HG02981 (cell line): ENCODE results near the gene INSM1.

Experiments
- ATAC-seq: cut with Tn5 transposase; IDR thresholded peaks from one replicate; pipeline ENCODE4 v1.9.1; 2021; ENCODE audit warnings: mild to moderate bottlenecking, moderate library complexity; ENCODE audit not compliant: unreplicated experiment

INSM1 gene

DNA sequence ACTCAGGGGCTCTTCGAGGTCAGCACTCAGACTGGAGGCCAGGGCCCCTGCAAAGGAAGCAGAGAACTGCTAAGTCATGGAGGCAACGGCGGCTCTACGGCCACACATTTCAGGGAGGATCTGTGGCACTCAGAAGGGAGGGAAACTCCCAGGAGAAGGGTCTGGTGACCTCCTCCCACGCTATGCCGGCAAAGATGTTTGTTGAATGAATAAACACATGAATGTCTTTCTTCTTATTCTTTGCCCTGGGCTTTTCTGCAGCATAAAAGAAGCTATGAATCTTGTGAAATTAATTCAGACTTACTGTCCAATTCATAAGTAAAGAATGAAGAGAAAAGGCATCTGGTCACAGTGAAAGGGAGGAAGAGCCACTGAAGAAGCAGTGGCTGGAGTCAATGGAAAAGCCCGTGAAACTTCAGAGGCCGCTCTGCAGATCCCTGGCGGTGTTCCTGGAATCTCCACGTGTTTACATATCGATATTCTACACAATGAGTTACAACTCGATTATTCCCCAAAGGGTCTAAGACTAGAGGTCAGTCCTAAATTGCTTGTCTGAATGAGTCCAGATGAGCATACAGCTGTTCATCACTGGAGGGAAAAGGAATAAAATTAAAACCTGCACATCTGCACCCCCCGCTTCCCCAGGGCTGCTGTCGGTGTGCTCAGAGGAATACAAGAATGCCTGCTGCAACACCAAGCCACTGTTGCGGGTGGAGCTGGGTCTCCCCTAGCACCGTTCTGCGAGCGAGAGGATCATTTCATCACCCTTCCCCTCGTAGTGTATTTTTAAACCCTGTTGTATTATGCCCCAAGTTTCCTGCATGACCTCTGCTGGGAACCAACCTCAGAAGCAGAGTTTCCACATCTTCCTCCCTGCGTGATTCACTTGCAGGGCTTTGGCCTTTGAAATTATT lies 25.6 kb downstream of the INSM1 start:
- ATAC-seq, result no peak

DNA sequence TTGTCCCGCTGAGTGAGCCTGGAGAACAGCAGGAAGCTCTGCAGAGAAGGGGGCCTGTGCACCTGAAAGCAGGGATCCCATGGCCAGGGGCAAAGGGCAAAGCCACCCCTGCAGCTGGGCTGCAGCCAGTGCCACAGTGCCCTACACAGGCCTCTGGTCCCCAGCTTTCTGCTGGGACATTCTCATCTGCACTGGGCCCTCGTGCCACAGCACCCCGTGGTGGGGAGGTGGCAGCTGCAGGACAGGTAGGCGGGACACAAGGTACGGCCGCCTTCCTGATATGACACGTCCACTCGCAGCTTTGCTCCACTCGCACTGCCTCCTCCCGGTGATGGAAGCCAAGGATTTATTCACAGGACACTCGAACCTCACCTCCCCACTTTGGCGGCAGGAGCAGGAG lies 27.2 kb downstream of the INSM1 start:
- ATAC-seq, result no peak

DNA sequence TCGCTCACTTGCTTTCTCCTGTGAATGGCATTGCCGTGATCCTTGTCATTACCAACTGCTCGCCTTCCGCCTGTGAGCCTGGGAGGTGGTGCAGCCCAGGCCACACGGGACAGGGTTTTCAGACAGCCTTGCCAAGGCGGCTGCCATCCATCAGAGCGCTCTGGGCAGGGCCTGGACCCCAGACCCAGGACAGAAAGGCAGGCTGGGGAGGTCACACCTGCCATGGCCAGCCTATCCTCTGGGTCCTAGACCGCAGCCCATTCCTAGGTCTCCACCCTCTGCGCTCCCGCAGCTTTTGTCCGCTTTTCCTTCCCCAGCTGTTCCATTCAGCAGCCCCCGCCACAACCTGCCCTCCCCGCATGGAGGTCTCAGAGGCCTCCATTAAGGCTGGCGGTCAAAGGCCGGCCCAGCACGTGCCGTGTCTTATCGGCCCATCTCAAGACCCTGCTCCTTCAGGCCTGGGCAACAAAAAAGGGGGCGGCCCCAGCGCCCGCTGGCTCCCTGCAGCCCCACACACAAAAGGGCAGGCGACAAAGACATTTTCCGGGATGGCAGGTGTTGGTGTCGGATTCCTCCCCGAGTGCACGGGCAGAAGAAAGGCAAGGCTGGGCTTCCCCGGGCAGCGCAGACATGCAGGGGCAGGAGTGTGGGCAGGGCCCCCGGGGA lies 28.1 kb downstream of the INSM1 start:
- ATAC-seq, result no peak

GRCh38 chr20:20396794-20397193 lies 28.9 kb downstream of the INSM1 start:
- no peak for ATAC-seq

GRCh38 chr20:20398123-20398522 lies 30.2 kb downstream of the INSM1 start:
- no peak for ATAC-seq

- no peak for ATAC-seq
These were observed 31.9 kb downstream of the INSM1 start for GRCh38 chr20:20399531-20400500.

DNA sequence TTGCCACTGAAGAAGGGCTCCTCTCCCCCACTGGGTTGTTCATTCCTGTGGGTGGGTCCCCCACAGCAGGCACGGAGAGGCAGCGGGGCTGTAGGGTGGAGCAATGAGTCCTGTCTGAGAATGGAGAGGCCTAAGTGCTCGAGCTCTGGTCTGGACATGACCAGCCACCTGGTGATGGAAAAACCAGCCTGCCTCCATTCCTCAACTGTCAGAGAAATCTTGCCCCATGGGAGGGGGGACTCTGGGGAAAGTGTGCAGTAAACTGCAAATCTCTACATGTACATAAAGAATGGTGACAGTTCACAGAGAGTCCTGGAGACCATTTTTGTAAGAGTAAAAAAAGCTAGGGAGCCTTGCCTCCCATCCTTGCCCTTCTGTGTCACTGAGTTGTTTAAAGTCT lies 34.1 kb downstream of the INSM1 start:
- no peak for ATAC-seq

DNA sequence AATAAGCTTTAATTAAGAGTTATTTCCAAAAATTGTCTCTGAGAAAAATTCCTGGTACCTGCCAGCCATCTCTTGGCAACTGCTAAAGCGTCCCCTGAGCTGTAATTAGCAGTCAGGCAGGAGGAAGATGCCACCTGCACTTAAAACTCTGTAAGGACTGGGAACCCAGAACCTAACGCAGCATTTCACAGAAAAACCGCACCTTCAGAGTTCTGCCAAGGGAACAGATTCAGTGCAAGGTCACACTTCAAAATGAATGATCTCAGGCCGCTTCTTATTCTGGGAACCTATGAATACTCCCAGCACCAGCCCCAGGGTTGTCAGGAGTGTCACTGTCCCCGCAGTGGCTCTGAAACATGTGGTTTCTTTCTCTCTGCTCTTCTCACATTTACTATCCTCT lies 36.7 kb downstream of the INSM1 start:
- no peak for ATAC-seq

DNA sequence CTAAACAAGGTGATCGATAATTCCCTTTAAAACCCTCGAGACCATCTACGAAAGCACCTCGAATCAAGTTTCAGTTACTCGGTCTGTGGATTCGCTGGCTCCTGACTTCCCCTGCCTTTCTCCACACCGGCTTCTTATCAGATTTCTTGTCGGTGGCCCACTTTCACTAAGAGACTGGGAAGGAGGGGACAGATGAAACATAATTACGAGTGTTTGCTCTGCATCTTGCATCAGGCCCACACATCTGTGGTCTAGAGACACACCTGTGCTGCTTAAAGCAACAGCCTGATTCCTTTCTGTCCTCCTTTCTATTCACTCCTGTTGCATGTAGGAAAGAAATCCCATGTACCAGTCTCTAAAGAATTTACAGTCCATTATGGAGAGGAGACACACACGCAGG lies 37.7 kb downstream of the INSM1 start:
- ATAC-seq, result no peak

DNA sequence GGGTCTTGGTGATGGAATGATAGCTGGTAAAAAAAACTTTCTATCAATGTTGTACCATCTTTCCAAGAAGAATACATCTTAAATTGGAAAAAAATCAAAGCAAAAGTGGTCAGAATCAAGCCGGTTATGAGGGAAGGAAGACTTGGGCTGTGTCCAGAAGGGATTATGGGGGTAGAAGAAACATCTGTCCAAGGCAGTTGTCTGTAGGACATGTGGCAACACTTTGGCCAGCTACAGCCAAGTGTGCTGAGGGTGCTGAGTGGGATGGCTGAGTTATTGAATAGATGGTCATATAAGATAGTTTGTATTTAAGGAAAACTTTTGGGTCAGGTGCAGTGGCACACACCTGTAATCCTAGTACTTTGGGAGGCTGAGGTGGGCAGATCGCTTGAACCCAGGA lies 38.4 kb downstream of the INSM1 start:
- no peak for ATAC-seq

- ATAC-seq, result no peak
These were observed 40.2 kb downstream of the INSM1 start for GRCh38 chr20:20407891-20408805.

GRCh38 chr20:20409331-20409730 lies 41.4 kb downstream of the INSM1 start:
- ATAC-seq, result no peak

GRCh38 chr20:20410678-20411077 lies 42.8 kb downstream of the INSM1 start:
- no peak for ATAC-seq

GRCh38 chr20:20411402-20411801 lies 43.5 kb downstream of the INSM1 start:
- ATAC-seq, result no peak

GRCh38 chr20:20411836-20412235 lies 43.9 kb downstream of the INSM1 start:
- ATAC-seq, result no peak

- no peak for ATAC-seq
These were observed 44.8 kb downstream of the INSM1 start for GRCh38 chr20:20412750-20413149.

DNA sequence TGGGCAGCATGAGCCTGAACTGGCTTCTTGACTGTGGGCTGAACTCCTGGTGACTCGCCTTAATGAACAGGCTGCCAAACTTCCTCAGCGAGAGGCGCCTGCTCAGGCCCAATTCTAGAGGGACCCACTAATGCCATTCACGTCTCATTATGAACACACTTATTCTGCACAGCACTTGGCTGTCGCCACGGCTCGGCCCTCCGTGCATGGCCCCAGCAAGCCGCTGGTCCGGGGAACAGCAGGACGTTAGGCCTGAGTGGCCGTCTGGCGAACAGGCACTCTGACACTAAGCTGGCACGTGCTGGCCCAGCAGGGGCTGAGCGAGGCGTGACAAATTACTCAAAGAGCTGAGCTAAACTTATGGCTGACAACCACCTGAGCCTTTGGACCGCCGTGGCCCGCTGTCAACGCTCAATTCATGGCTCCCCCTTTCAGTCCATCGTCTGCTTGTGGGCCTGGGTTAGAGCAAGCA lies 45.9 kb downstream of the INSM1 start:
- ATAC-seq, result no peak

DNA sequence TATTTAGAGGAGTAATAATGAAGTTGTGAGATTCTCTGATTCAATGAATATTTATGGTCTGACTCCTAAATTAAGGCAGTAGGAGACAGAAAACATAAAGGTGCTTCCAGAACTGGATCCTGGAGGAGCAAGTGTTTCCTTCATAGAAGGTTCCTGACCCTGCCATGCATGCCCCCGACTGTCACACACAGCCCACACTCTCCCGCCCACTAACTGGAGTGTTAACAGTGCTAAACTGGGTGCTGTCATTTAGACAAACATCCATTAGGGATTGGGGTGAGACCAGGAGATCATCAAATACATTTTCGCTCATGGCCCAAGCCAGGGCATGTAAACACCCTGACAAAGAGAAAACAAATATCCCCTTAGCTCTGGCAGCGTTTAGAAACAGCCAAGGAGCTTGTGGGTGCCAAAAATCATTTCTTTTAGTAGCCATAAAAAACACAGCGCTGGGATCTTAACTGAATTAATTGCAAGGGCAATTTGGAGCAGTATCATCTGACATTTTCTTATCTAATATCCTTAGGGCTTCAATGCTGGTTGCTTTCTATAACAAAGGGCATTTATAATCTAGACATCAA lies 46.8 kb downstream of the INSM1 start:
- no peak for ATAC-seq

DNA sequence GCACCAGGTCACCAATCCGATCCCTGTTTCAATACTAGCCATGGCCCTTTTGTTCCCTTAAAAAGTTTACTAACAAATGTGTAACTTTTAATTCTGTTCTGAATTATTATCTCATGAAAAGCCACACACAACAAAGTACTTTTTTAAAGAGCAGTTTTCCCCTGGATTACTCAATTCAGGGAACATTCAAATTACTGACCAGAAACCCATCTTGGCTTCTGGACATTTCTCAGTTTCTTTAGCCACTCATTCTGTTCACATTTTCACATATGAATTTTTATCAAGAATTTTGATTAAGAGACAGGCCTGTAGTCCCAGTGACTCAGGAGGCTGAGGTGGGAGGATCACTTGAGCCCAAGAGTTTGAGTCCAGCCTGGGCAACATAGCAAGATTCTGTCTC lies 47.4 kb downstream of the INSM1 start:
- no peak for ATAC-seq
